HEK293 (cell line): ENCODE measurements around the gene MINDY1.

ENCODE experiments used
- CTCF ChIA-PET: fragments of 350-600 bp; formaldehyde crosslinking; extraction: SDS; loops from one replicate; lab custom pipeline; 2021; ENCODE audit warnings: antibody characterized with exemption; lab: Yijun Ruan, JAX
- POLR2A ChIA-PET: fragments of 300-600 bp; formaldehyde crosslinking; extraction: SDS; loops from one replicate; lab custom pipeline; 2020; ENCODE audit warnings: antibody characterized with exemption, inconsistent platforms; lab: Yijun Ruan, JAX
- H3K27ac ChIP-seq: fragments of 200-500 bp; sonication (Bioruptor generic); 2 replicates; pipeline ENCODE4 v1.5.1; 2014; ENCODE audit warnings: low read depth, low read length, control low read depth, inconsistent platforms; ENCODE audit errors: extremely low read depth
- H3K36me3 ChIP-seq, 2 experiments: fragments of 200-500 bp in 1 of 2; sonication (Bioruptor generic) in 1 of 2; 1 replicate in 1 of 2; 2 replicates in 1 of 2; pipeline ENCODE4 v1.5.1; 2014 to 2017; ENCODE audit warnings: inconsistent platforms in 2 of 2, low read length in 2 of 2; ENCODE audit not compliant: control insufficient read depth in 2 of 2, insufficient read depth in 1 of 2
- H3K4me1 ChIP-seq: fragments of 200-500 bp; sonication (Bioruptor generic); 2 replicates; pipeline ENCODE4 v1.5.1; 2014; ENCODE audit warnings: mild to moderate bottlenecking, low read length, inconsistent platforms; ENCODE audit not compliant: control insufficient read depth, insufficient read depth
- H3K4me3 ChIP-seq: 2 replicates; pipeline ENCODE4 v1.5.1; 2011; ENCODE audit warnings: low read depth, mild to moderate bottlenecking, control low read depth, low read length, moderate library complexity
- H3K9me3 ChIP-seq: fragments of 200-500 bp; sonication (Bioruptor generic); 2 replicates; pipeline ENCODE4 v1.5.1; 2014; ENCODE audit warnings: low read depth, low read length, inconsistent platforms; ENCODE audit not compliant: control insufficient read depth, insufficient read depth
- HIC1 ChIP-seq: fragments of 450-650 bp; formaldehyde crosslinking; IDR thresholded peaks from 2 replicates; pipeline ENCODE4 v1.5.1; 2016; ENCODE audit warnings: missing biosample characterization, missing genetic modification characterization
- KLF7 ChIP-seq: fragments of 450-650 bp; formaldehyde crosslinking; IDR thresholded peaks from 2 replicates; pipeline ENCODE4 v1.5.1; 2016; ENCODE audit warnings: missing biosample characterization, missing genetic modification characterization, borderline replicate concordance
- KLF9 ChIP-seq: fragments of 450-650 bp; formaldehyde crosslinking; IDR thresholded peaks from 2 replicates; pipeline ENCODE4 v1.5.1; 2016; ENCODE audit warnings: missing biosample characterization, missing genetic modification characterization, low read depth
- SP3 ChIP-seq: fragments of 450-650 bp; formaldehyde crosslinking; IDR thresholded peaks from 2 replicates; pipeline ENCODE4 v1.5.1; 2016; ENCODE audit warnings: missing biosample characterization, missing genetic modification characterization
- YY2 ChIP-seq: fragments of 450-650 bp; formaldehyde crosslinking; IDR thresholded peaks from 2 replicates; pipeline ENCODE4 v1.5.1; 2016; ENCODE audit warnings: missing biosample characterization, missing genetic modification characterization
- ZBTB1 ChIP-seq: fragments of 450-650 bp; formaldehyde crosslinking; IDR thresholded peaks from 2 replicates; pipeline ENCODE4 v1.5.1; 2016; ENCODE audit warnings: missing biosample characterization, missing genetic modification characterization
- ZBTB8A ChIP-seq: fragments of 450-650 bp; formaldehyde crosslinking; IDR thresholded peaks from 2 replicates; pipeline ENCODE4 v1.5.1; 2016; ENCODE audit warnings: missing biosample characterization, missing genetic modification characterization
- ZNF133 ChIP-seq: fragments of 450-650 bp; formaldehyde crosslinking; IDR thresholded peaks from 2 replicates; pipeline ENCODE4 v1.5.1; 2016; ENCODE audit warnings: missing biosample characterization, missing genetic modification characterization
- ZNF146 ChIP-seq: fragments of 450-650 bp; formaldehyde crosslinking; IDR thresholded peaks from 2 replicates; pipeline ENCODE4 v1.5.1; 2016; ENCODE audit warnings: missing biosample characterization, missing genetic modification characterization
- ZNF157 ChIP-seq: fragments of 450-650 bp; formaldehyde crosslinking; IDR thresholded peaks from 2 replicates; pipeline ENCODE4 v1.5.1; 2016; ENCODE audit warnings: missing biosample characterization, missing genetic modification characterization
- ZNF174 ChIP-seq: fragments of 450-650 bp; formaldehyde crosslinking; IDR thresholded peaks from 2 replicates; pipeline ENCODE4 v1.5.0; 2017; ENCODE audit warnings: missing biosample characterization, mild to moderate bottlenecking, missing genetic modification characterization
- ZNF24 ChIP-seq: fragments of 450-650 bp; formaldehyde crosslinking; IDR thresholded peaks from 2 replicates; pipeline ENCODE4 v1.5.1; 2016; ENCODE audit warnings: missing biosample characterization, missing genetic modification characterization
- ZNF26 ChIP-seq: fragments of 450-650 bp; formaldehyde crosslinking; IDR thresholded peaks from 2 replicates; pipeline ENCODE4 v1.5.1; 2016; ENCODE audit warnings: missing biosample characterization, missing genetic modification characterization
- ZNF501 ChIP-seq: fragments of 450-650 bp; formaldehyde crosslinking; IDR thresholded peaks from 2 replicates; pipeline ENCODE4 v1.5.1; 2016; ENCODE audit warnings: missing biosample characterization, missing genetic modification characterization
- ZNF514 ChIP-seq: fragments of 450-650 bp; formaldehyde crosslinking; IDR thresholded peaks from 2 replicates; pipeline ENCODE4 v1.5.1; 2016; ENCODE audit warnings: missing biosample characterization, missing genetic modification characterization
- ZNF529 ChIP-seq: fragments of 450-650 bp; formaldehyde crosslinking; IDR thresholded peaks from 2 replicates; pipeline ENCODE4 v1.5.1; 2017; ENCODE audit warnings: missing genetic modification characterization, missing biosample characterization; ENCODE audit not compliant: insufficient replicate concordance
- ZNF548 ChIP-seq: fragments of 450-650 bp; formaldehyde crosslinking; IDR thresholded peaks from 2 replicates; pipeline ENCODE4 v1.5.1; 2016; ENCODE audit warnings: missing biosample characterization, missing genetic modification characterization
- ZNF560 ChIP-seq: fragments of 450-650 bp; formaldehyde crosslinking; IDR thresholded peaks from 2 replicates; pipeline ENCODE4 v1.5.1; 2017; ENCODE audit warnings: missing biosample characterization, missing genetic modification characterization, borderline replicate concordance
- ZNF624 ChIP-seq: fragments of 450-650 bp; formaldehyde crosslinking; IDR thresholded peaks from 2 replicates; pipeline ENCODE4 v1.5.1; 2017; ENCODE audit warnings: missing biosample characterization, missing genetic modification characterization
- ZNF792 ChIP-seq: fragments of 450-650 bp; formaldehyde crosslinking; IDR thresholded peaks from 2 replicates; pipeline ENCODE4 v1.5.1; 2016; ENCODE audit warnings: missing biosample characterization, missing genetic modification characterization
- TF ChIP-seq, protein P1 (sequence below): fragments of 450-650 bp; IDR thresholded peaks from 2 replicates; pipeline ENCODE4 v1.5.1; 2018; ENCODE audit warnings: missing biosample characterization, mild to moderate bottlenecking, missing genetic modification characterization
- TF ChIP-seq, protein P2 (sequence below): fragments of 450-650 bp; IDR thresholded peaks from 2 replicates; pipeline ENCODE4 v1.5.1; 2018; ENCODE audit warnings: missing biosample characterization, missing genetic modification characterization

Gene MINDY1

DNA sequence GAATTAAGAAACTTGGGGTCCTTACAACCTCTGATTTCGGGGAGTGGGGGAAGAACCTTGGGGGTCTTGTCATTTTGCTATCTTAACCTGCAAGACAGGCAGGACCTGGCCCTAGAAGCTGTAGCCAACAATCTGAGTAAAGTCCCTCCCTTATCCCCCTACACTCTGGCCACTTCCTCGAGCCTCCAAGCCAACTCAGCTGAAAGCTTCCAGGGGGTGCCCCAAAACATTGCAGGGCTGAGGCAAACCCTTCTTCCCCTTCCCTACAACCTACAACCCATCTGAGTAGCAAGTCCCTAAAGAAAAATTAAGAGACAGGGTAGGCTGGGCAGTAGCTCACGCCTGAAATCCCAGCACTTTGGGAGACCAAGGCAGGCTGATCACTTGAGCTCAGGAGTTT is 37.1 kb downstream of the MINDY1 start:
- TF ChIP-seq ZNF624 (tag by site-specific recombination) (no peak), KLF7 (tag by site-specific recombination) (no peak)
- CTCF ChIA-PET: interaction anchor here (1.3 to 2.4 kb wide), 3 partner anchors 10 to 26 kb away, joined by 4 to 10 read pairs (median 8); no protein-coding TSS in a partner anchor
- H3K4me1 ChIP-seq: peaks cover 19% of the 10 kb centered on the region
- no peaks in the 10 kb centered on the region for H3K9me3 ChIP-seq
- no peak overlapping the region for H3K4me3 ChIP-seq
- POLR2A ChIA-PET: interaction anchor here (1.1 to 1.7 kb wide), 2 partner anchors 11 to 12 kb away, joined by 4 read pairs; no protein-coding TSS in a partner anchor
- H3K27ac ChIP-seq: no peak overlapping the region
- H3K36me3 ChIP-seq: peaks cover 6 to 47% of the 10 kb centered on the region in 2 experiments; a peak in 2 of 3 replicates

DNA sequence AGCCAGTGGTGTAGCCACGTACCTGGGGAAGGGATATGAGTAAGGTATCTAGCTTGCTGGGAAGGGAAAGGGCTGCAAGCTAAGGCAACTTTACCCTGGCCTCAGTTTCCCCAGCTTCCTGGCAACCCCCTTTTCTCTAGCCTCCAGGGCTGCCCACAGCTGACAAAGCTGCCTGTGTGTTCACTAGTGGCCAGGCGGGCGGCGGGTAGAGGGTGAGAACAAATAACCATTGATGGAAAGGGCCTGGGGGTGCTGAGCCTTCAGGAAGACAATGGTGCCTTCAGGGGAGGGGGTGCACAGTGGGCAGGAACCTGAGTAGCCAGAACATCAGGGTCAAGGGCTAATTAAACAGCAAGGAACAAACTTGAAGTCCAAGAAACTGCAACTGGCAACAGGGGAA is 38.2 kb downstream of the MINDY1 start:
- no peak overlapping the region for H3K27ac ChIP-seq
- no peak for TF ChIP-seq ZNF146
- no peak for TF ChIP-seq KLF9
- no peak for TF ChIP-seq HIC1 (tag by site-specific recombination)
- no peak for TF ChIP-seq ZNF529 (tag by site-specific recombination)
- no peak for TF ChIP-seq ZNF174 (tag by site-specific recombination)
- no peak for TF ChIP-seq ZNF560 (tag by site-specific recombination)
- TF ChIP-seq ZNF133 (tag by site-specific recombination): no peak
- TF ChIP-seq, all 188 proteins: peak for 0
- ChIA-PET POLR2A (interaction anchor here (1.4 to 1.7 kb wide), 2 partner anchors 8 to 10 kb away, joined by 4 read pairs; no protein-coding TSS in a partner anchor), CTCF (interaction anchor here (0.8 to 2.4 kb wide), 3 partner anchors 11 to 18 kb away, joined by 3 to 10 read pairs (median 4); no protein-coding TSS in a partner anchor)
- H3K36me3 ChIP-seq: peaks cover 6 to 58% of the 10 kb centered on the region in 2 experiments; a peak in 2 of 3 replicates
- no peaks in the 10 kb centered on the region for H3K9me3 ChIP-seq
- H3K4me1 ChIP-seq: peaks cover 19% of the 10 kb centered on the region
- H3K4me3 ChIP-seq: no peak overlapping the region

- Histone ChIP-seq H3K36me3 (peaks cover 6 to 64% of the 10 kb centered on the region in 2 experiments; a peak in 2 of 3 replicates), H3K4me3 (no peak overlapping the region), H3K9me3 (no peaks in the 10 kb centered on the region), H3K27ac (no peak overlapping the region), H3K4me1 (peaks cover 19% of the 10 kb centered on the region)
- TF ChIP-seq YY2 (tag by site-specific recombination): no peak
- TF ChIP-seq ZNF146: no peak
- TF ChIP-seq, protein P1, sequence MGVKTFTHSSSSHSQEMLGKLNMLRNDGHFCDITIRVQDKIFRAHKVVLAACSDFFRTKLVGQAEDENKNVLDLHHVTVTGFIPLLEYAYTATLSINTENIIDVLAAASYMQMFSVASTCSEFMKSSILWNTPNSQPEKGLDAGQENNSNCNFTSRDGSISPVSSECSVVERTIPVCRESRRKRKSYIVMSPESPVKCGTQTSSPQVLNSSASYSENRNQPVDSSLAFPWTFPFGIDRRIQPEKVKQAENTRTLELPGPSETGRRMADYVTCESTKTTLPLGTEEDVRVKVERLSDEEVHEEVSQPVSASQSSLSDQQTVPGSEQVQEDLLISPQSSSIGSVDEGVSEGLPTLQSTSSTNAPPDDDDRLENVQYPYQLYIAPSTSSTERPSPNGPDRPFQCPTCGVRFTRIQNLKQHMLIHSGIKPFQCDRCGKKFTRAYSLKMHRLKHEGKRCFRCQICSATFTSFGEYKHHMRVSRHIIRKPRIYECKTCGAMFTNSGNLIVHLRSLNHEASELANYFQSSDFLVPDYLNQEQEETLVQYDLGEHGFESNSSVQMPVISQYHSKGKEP: no peak
- no peak for TF ChIP-seq ZBTB1 (tag by site-specific recombination)
- no peak for TF ChIP-seq ZNF24 (tag by site-specific recombination)
- POLR2A ChIA-PET: interaction anchor here (1.4 kb wide), 1 partner anchor 9 kb away, joined by 4 read pairs; no protein-coding TSS in a partner anchor
- CTCF ChIA-PET: interaction anchor here (0.8 kb wide), 1 partner anchor 16 kb away, joined by 3 read pairs; no protein-coding TSS in a partner anchor
Measured at GRCh38 chr1:150967936-150968335, 38.8 kb downstream of the MINDY1 start.

DNA sequence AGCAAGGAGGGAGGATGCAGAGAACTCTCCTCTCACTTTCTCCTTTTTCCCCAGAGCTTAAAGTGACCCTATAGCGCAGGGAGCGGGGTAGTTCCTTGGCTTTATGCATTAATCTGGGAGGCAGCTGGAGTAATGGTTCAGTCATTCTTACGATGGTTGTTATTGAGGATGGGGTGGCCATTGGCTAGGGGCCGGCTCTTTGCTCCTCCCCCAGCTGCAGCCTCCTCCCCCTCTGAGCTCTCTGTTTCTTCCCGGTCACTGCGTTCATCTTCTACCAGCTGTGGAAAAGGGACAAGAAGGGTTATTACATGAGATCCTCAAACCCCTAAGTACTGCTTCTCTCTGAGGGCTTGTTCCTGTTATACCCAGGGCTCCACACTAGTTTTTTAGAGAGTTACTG is 40.7 kb downstream of the MINDY1 start:
- POLR2A ChIA-PET: interaction anchor here (0.9 kb wide), 1 partner anchor 8 kb away, joined by 3 read pairs; no protein-coding TSS in a partner anchor
- Histone ChIP-seq H3K4me3 (no peak overlapping the region), H3K9me3 (no peaks in the 10 kb centered on the region), H3K36me3 (peaks cover 6 to 80% of the 10 kb centered on the region in 2 experiments; a peak in 2 of 3 replicates), H3K4me1 (no peaks in the 10 kb centered on the region), H3K27ac (no peak overlapping the region)
- CTCF ChIA-PET: interaction anchor here (0.5 to 2.3 kb wide), 4 partner anchors 11 to 405 kb away, joined by 3 to 14 read pairs (median 8); no protein-coding TSS in a partner anchor
- TF ChIP-seq ZNF548 (tag by site-specific recombination) (no peak), ZNF26 (tag by site-specific recombination) (no peak), SP3 (tag by site-specific recombination) (no peak), ZNF792 (no peak), ZNF514 (tag by site-specific recombination) (no peak), ZNF501 (no peak), ZNF157 (tag by site-specific recombination) (no peak), ZBTB8A (tag by site-specific recombination) (no peak)
- TF ChIP-seq, protein P2, sequence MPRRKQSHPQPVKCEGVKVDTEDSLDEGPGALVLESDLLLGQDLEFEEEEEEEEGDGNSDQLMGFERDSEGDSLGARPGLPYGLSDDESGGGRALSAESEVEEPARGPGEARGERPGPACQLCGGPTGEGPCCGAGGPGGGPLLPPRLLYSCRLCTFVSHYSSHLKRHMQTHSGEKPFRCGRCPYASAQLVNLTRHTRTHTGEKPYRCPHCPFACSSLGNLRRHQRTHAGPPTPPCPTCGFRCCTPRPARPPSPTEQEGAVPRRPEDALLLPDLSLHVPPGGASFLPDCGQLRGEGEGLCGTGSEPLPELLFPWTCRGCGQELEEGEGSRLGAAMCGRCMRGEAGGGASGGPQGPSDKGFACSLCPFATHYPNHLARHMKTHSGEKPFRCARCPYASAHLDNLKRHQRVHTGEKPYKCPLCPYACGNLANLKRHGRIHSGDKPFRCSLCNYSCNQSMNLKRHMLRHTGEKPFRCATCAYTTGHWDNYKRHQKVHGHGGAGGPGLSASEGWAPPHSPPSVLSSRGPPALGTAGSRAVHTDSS (tag by site-specific recombination): no peak
